Vagina (tissue), 2 donors: ENCODE data around the gene NFATC2.

Experiments
- POLR2A ChIP-seq, 2 donors: fragments of 450-650 bp; IDR thresholded peaks; one replicate each; pipeline ENCODE4 v1.6.1; 2017; ENCODE audit warnings: antibody characterized with exemption in 2 of 2, mild to moderate bottlenecking in 2 of 2, moderate library complexity in 2 of 2
- POLR2AphosphoS5 ChIP-seq, 2 donors: sonication (generic); formaldehyde crosslinking; IDR thresholded peaks; one replicate each; pipeline ENCODE4 v1.9.0; 2017; ENCODE audit warnings: antibody characterized with exemption in 2 of 2, mild to moderate bottlenecking in 2 of 2, low read depth in 1 of 2; ENCODE audit not compliant: insufficient read depth in 1 of 2
- TF ChIP-seq, protein P1 (sequence below), 3 experiments: fragments of 450-650 bp in 2 of 3; fragments of 200-600 bp in 1 of 3; sonication (generic) in 1 of 3; IDR thresholded peaks; one replicate each; pipeline ENCODE4 v1.5.1; 2017 to 2019; ENCODE audit warnings: antibody characterized with exemption in 3 of 3, mild to moderate bottlenecking in 2 of 3, moderate library complexity in 2 of 3

- TF ChIP-seq, protein P1, sequence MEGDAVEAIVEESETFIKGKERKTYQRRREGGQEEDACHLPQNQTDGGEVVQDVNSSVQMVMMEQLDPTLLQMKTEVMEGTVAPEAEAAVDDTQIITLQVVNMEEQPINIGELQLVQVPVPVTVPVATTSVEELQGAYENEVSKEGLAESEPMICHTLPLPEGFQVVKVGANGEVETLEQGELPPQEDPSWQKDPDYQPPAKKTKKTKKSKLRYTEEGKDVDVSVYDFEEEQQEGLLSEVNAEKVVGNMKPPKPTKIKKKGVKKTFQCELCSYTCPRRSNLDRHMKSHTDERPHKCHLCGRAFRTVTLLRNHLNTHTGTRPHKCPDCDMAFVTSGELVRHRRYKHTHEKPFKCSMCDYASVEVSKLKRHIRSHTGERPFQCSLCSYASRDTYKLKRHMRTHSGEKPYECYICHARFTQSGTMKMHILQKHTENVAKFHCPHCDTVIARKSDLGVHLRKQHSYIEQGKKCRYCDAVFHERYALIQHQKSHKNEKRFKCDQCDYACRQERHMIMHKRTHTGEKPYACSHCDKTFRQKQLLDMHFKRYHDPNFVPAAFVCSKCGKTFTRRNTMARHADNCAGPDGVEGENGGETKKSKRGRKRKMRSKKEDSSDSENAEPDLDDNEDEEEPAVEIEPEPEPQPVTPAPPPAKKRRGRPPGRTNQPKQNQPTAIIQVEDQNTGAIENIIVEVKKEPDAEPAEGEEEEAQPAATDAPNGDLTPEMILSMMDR (IDR thresholded peaks at IDR 0.05) = no peak
- TF ChIP-seq POLR2A (IDR thresholded peaks at IDR 0.05) = no peak
- no peak for TF ChIP-seq POLR2AphosphoS5 (IDR thresholded peaks at IDR 0.05; ENCODE audit: insufficient read depth in 1 of 2, low read depth in 1 of 2)
Observed at GRCh38 chr20:51584737-51585136, 42.2 kb upstream of the NFATC2 start.
